ENCODE data around the gene CENPP. TPM values are rescaled to one million over a fixed set of nuclear protein-coding genes. Genes with fewer than 3 reads are reported as not detected.

The CENPP gene
- total RNA-seq, 2 donors from 2014 or later: 0.78 to 2.3 TPM

- ATAC-seq: no peak
These were observed 72.1 kb downstream of the CENPP start for GRCh38 chr9:92397853-92398252.

GRCh38 chr9:92402360-92402759 is 76.6 kb downstream of the CENPP start:
- intact Hi-C loops (cut with DNase I): no loop called here
- Histone ChIP-seq H3K27me3 (no peaks in the 10 kb centered on the region), H3K9me3 (no peaks in the 10 kb centered on the region), H3K36me3 (replicated peaks in 1 of 2; ENCODE audit: insufficient read depth in 1 of 2, low read depth in 2 of 2) (no peaks in the 10 kb centered on the region), H3K4me1 (no peaks in the 10 kb centered on the region), H3K27ac (no peak overlapping the region), H3K4me3 (no peak overlapping the region)
- no peak for DNase-seq
- 78 to 96% methylated on average over 1 of the region's 1 CpG for WGBS, 2 donors
- ATAC-seq: no peak
- no peak for TF ChIP-seq POLR2A (IDR thresholded peaks at IDR 0.05)
- no peak for TF ChIP-seq CTCF (IDR thresholded peaks at IDR 0.05)

More at GRCh38 chr9:92397853-92398252, 72.1 kb downstream of the CENPP start:
- Histone ChIP-seq H3K36me3 (replicated peaks in 1 of 2; ENCODE audit: insufficient read depth in 1 of 2, low read depth in 2 of 2) (no peaks in the 10 kb centered on the region), H3K9me3 (no peaks in the 10 kb centered on the region), H3K4me3 (no peak overlapping the region), H3K27ac (no peak overlapping the region), H3K27me3 (no peaks in the 10 kb centered on the region), H3K4me1 (peaks cover 5% of the 10 kb centered on the region)
- intact Hi-C loops (cut with DNase I): no loop called here
- 88 to 94% methylated on average over 3 of the region's 3 CpGs for WGBS, 2 donors
- no peak for TF ChIP-seq POLR2A (IDR thresholded peaks at IDR 0.05)
- no peak for TF ChIP-seq CTCF (IDR thresholded peaks at IDR 0.05)
- DNase-seq: no peak

- Histone ChIP-seq H3K27ac (no peak overlapping the region), H3K27me3 (no peaks in the 10 kb centered on the region), H3K4me1 (no peaks in the 10 kb centered on the region), H3K36me3 (replicated peaks in 1 of 2; ENCODE audit: insufficient read depth in 1 of 2, low read depth in 2 of 2) (no peaks in the 10 kb centered on the region), H3K4me3 (no peak overlapping the region), H3K9me3 (no peaks in the 10 kb centered on the region)
- WGBS, 2 donors: 65 to 66% methylated on average over 5 of the region's 5 CpGs
- TF ChIP-seq CTCF (IDR thresholded peaks at IDR 0.05) (no peak), POLR2A (IDR thresholded peaks at IDR 0.05) (no peak)
- intact Hi-C loops (cut with DNase I): no loop called here
- DNase-seq (no peak), ATAC-seq (no peak)
These were observed 77.3 kb downstream of the CENPP start for GRCh38 chr9:92402826-92403745.

GRCh38 chr9:92404042-92404836 is 78.5 kb downstream of the CENPP start, which contains the start of gene OGN:
TSS of gene OGN (minus strand) at chr9:92404578. CDS start at chr9:92403407, 1,171 bp downstream.
- 83 to 84% methylated on average over 5 of the region's 5 CpGs for WGBS, 2 donors
- H3K4me1 ChIP-seq: no peaks in the 10 kb centered on the region
- TF ChIP-seq CTCF (IDR thresholded peaks at IDR 0.05) (no peak), POLR2A (IDR thresholded peaks at IDR 0.05) (no peak)
- intact Hi-C loops (cut with DNase I): no loop called here
- ATAC-seq (no peak), DNase-seq (no peak)
- H3K27ac ChIP-seq: no peak within 1 kb of the TSS
- H3K27me3 ChIP-seq: no peaks in the 10 kb centered on the region
- H3K4me3 ChIP-seq: no peak within 1 kb of the TSS
- no peaks in the 10 kb centered on the region for H3K36me3 ChIP-seq (replicated peaks in 1 of 2; ENCODE audit: insufficient read depth in 1 of 2, low read depth in 2 of 2)
- H3K9me3 ChIP-seq: no peaks in the 10 kb centered on the region

All from body of pancreas (tissue), 4 donors.